HG03135 (cell line): ENCODE measurements around the gene CLASP1.
"Not testable (repeated sequence)": the region's sequence is repeated elsewhere in the genome, so short reads cannot be mapped to it uniquely, and the experiment has no call there.

Source experiments
- ATAC-seq: cut with Tn5 transposase; IDR thresholded peaks from one replicate; pipeline ENCODE4 v1.9.1; 2021; ENCODE audit warnings: mild to moderate bottlenecking, moderate library complexity; ENCODE audit not compliant: unreplicated experiment

The CLASP1 gene

GRCh38 chr2:121663434-121663833, 14.2 kb upstream of the CLASP1 start:
- ATAC-seq: no peak

- no peak for ATAC-seq
These were observed 13.4 kb upstream of the CLASP1 start for GRCh38 chr2:121662656-121663055.

- no peak for ATAC-seq
These were observed 10.7 kb upstream of the CLASP1 start for GRCh38 chr2:121659933-121660332.

- ATAC-seq: not testable (repeated sequence)
These were observed 9.1 kb upstream of the CLASP1 start for GRCh38 chr2:121658393-121658792.

- ATAC-seq: no peak
These were observed 3.8 kb upstream of the CLASP1 start for GRCh38 chr2:121653035-121653434.

- peak; percentile 5 for ATAC-seq
These were observed 1.2 kb upstream of the CLASP1 start for GRCh38 chr2:121650315-121650930.

- peak; percentile 90 for ATAC-seq
These were observed 493 bp upstream of the CLASP1 start for GRCh38 chr2:121649596-121650314.

- peak; percentile 22 for ATAC-seq
These were observed 785 bp downstream of the CLASP1 start for GRCh38 chr2:121648206-121649148.

GRCh38 chr2:121647396-121647795, 1.9 kb downstream of the CLASP1 start:
- ATAC-seq: no peak

- ATAC-seq: no peak
These were observed 4.5 kb downstream of the CLASP1 start for GRCh38 chr2:121644715-121645114.

- ATAC-seq: no peak
These were observed 5.4 kb downstream of the CLASP1 start for GRCh38 chr2:121643877-121644276.

- no peak for ATAC-seq
These were observed 8.6 kb downstream of the CLASP1 start for GRCh38 chr2:121640380-121641316.

GRCh38 chr2:121639846-121640245, 9.4 kb downstream of the CLASP1 start:
- ATAC-seq: not testable (repeated sequence)

- ATAC-seq: no peak
These were observed 10.9 kb downstream of the CLASP1 start for GRCh38 chr2:121638333-121638732.

- no peak for ATAC-seq
These were observed 13.9 kb downstream of the CLASP1 start for GRCh38 chr2:121635371-121635770.

GRCh38 chr2:121634354-121635307, 14.6 kb downstream of the CLASP1 start:
- ATAC-seq: no peak

- ATAC-seq: no peak
These were observed 15.8 kb downstream of the CLASP1 start for GRCh38 chr2:121633463-121633862.

GRCh38 chr2:121627525-121628050, 21.7 kb downstream of the CLASP1 start:
- no peak for ATAC-seq
